Osteocyte (in vitro differentiated cells): ENCODE data around the gene BIN1. TPM values are rescaled to one million over a fixed set of nuclear protein-coding genes. Genes with fewer than 3 reads are reported as not detected.
A peak's percentile ranks its signal among the peaks of the same experiment; 100 is the strongest.

ENCODE experiments used
- DNase-seq: peaks from one replicate; pipeline ENCODE4 v3.0.0; 2021; ENCODE audit warnings: mixed read lengths; ENCODE audit not compliant: unreplicated experiment; ENCODE audit errors: extremely low spot score
- H3K27ac Mint-ChIP-seq: one replicate; pipeline ENCODE4 v1.8.0; 2021; ENCODE audit warnings: mild to moderate bottlenecking, mixed read lengths; ENCODE audit not compliant: unreplicated experiment
- H3K27me3 Mint-ChIP-seq: one replicate; pipeline ENCODE4 v1.8.0; 2021; ENCODE audit warnings: mixed read lengths; ENCODE audit not compliant: unreplicated experiment
- H3K36me3 Mint-ChIP-seq: one replicate; pipeline ENCODE4 v1.8.0; 2021; ENCODE audit warnings: mixed read lengths; ENCODE audit not compliant: unreplicated experiment
- H3K4me1 Mint-ChIP-seq: one replicate; pipeline ENCODE4 v1.8.0; 2021; ENCODE audit warnings: mixed read lengths; ENCODE audit not compliant: unreplicated experiment
- H3K4me3 Mint-ChIP-seq: one replicate; pipeline ENCODE4 v1.8.0; 2021; ENCODE audit warnings: mild to moderate bottlenecking, moderate library complexity, mixed read lengths; ENCODE audit not compliant: unreplicated experiment
- H3K9me3 Mint-ChIP-seq: one replicate; pipeline ENCODE4 v1.8.0; 2021; ENCODE audit warnings: mixed read lengths; ENCODE audit not compliant: unreplicated experiment
- CTCF ChIP-seq: fragments of 200-600 bp; sonication (generic); IDR thresholded peaks from 2 replicates; pipeline ENCODE4 v1.5.0; 2021; ENCODE audit warnings: antibody characterized with exemption, mild to moderate bottlenecking, moderate library complexity
- total RNA-seq: library from RNA; stranded (reverse); gene quantifications from 2 replicates; pipeline ENCODE4 v1.2.1, GENCODE V29; 2021

Gene BIN1
- total RNA-seq, 1 donor from 2014 or later = 101 TPM

GRCh38 chr2:127016329-127016728, 90.6 kb downstream of the BIN1 start:
- no peak overlapping the region for H3K4me3 Mint-ChIP-seq
- no peaks in the 10 kb centered on the region for H3K36me3 Mint-ChIP-seq
- DNase-seq = no peak
- no peak for TF ChIP-seq CTCF
- no peaks in the 10 kb centered on the region for H3K9me3 Mint-ChIP-seq
- H3K4me1 Mint-ChIP-seq = peaks cover 22% of the 10 kb centered on the region
- peaks cover 21% of the 10 kb centered on the region for H3K27me3 Mint-ChIP-seq
- no peak overlapping the region for H3K27ac Mint-ChIP-seq

GRCh38 chr2:127015106-127015910, 91.6 kb downstream of the BIN1 start:
- Mint-ChIP-seq H3K36me3 (no peaks in the 10 kb centered on the region), H3K27ac (no peak overlapping the region), H3K4me1 (peaks cover 22% of the 10 kb centered on the region), H3K4me3 (no peak overlapping the region), H3K27me3 (peaks cover 21% of the 10 kb centered on the region), H3K9me3 (peaks cover 2% of the 10 kb centered on the region)
- no peak for TF ChIP-seq CTCF
- peak; percentile 68 for DNase-seq

GRCh38 chr2:127014630-127015029, 92.3 kb downstream of the BIN1 start:
- DNase-seq = no peak
- peaks cover 6% of the 10 kb centered on the region for H3K9me3 Mint-ChIP-seq
- H3K36me3 Mint-ChIP-seq = no peaks in the 10 kb centered on the region
- TF ChIP-seq CTCF = no peak
- peaks cover 22% of the 10 kb centered on the region for H3K4me1 Mint-ChIP-seq
- H3K27ac Mint-ChIP-seq = no peak overlapping the region
- no peak overlapping the region for H3K4me3 Mint-ChIP-seq
- H3K27me3 Mint-ChIP-seq = peaks cover 26% of the 10 kb centered on the region

GRCh38 chr2:127014224-127014623, 92.7 kb downstream of the BIN1 start:
- DNase-seq = peak; percentile 46

More at GRCh38 chr2:127014224-127014623, 92.7 kb downstream of the BIN1 start:
- H3K4me1 Mint-ChIP-seq = peaks cover 22% of the 10 kb centered on the region
- no peaks in the 10 kb centered on the region for H3K36me3 Mint-ChIP-seq
- peaks cover 6% of the 10 kb centered on the region for H3K9me3 Mint-ChIP-seq
- H3K27ac Mint-ChIP-seq = no peak overlapping the region
- H3K27me3 Mint-ChIP-seq = peaks cover 23% of the 10 kb centered on the region
- no peak for TF ChIP-seq CTCF
- no peak overlapping the region for H3K4me3 Mint-ChIP-seq
